Stomach (tissue), 4 donors: ENCODE measurements around the gene RDH8.

Source experiments
- CTCF ChIP-seq, 7 experiments: fragments of 450-650 bp in 4 of 7; fragments of 200-600 bp in 3 of 7; sonication (generic) in 3 of 7; IDR thresholded peaks; one replicate each; pipeline ENCODE4 v1.5.1; 2016 to 2019; ENCODE audit warnings: antibody characterized with exemption in 7 of 7, control low read depth in 2 of 7, mild to moderate bottlenecking in 1 of 7
- EP300 ChIP-seq: sonication (generic); formaldehyde crosslinking; IDR thresholded peaks from one replicate; pipeline ENCODE4 v1.6.1; 2017; ENCODE audit warnings: antibody characterized with exemption
- POLR2A ChIP-seq, 4 donors: fragments of 450-650 bp; IDR thresholded peaks; one replicate each; pipeline ENCODE4 v1.6.1; 2016; ENCODE audit warnings: antibody characterized with exemption in 4 of 4, control low read depth in 2 of 4, mild to moderate bottlenecking in 1 of 4, moderate library complexity in 1 of 4

DNA sequence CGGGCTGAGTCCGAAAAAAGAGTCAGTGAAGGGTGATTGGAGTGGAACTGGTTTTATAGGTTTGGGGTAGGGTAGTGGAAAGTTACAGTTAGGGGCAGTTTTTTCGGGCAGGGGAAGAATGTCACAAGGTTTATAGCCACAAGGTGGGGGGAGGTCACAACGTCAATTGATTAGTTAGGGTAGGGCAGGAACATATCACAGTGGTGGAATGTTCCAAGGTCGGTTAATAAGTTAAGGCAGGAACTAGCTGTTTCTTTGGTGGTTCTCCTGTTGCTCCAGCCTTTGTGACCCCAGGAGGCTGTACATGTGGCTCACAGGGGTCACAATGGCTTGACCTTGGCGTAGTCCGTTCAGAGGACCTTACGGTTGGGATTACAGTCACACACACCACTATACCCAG, 20.3 kb downstream of the RDH8 start:
- no peak for TF ChIP-seq CTCF (IDR thresholded peaks at IDR 0.05)
- no peak for TF ChIP-seq EP300
- TF ChIP-seq POLR2A (IDR thresholded peaks at IDR 0.05) = no peak
